Measurements from ENCODE around the gene KRT39.

Gene KRT39

DNA sequence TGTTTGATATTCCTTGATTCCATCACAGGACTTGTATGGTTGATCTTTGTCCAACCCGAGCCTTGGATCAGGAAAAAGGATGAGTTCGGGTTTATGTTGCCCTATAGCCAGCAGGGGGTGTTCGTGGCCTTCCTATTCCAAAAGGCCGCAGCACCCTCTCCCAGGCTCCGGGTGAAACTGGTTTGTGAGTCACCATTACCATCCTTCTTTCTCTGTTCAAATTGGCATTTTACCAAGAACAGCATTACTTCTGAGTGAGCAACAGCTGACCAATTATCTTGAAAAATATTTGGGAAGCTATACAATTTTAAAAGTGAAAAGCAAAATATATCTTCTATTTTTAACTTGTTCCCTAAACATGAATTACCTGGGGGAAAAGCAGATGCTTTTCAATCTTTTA lies 57.4 kb downstream of the KRT39 start:
- in situ Hi-C loops (cut with MboI; ENCODE audit: low sequenced_read_pairs), result loop anchor here (25.0 kb wide), 1 partner anchor 753 kb away; no protein-coding TSS in a partner anchor

All from HL-60/S4 treated with retinoic acid at 250 ng/mL for 4 days and 3 days (cell line).